ENCODE data around the gene WFS1.

DNA sequence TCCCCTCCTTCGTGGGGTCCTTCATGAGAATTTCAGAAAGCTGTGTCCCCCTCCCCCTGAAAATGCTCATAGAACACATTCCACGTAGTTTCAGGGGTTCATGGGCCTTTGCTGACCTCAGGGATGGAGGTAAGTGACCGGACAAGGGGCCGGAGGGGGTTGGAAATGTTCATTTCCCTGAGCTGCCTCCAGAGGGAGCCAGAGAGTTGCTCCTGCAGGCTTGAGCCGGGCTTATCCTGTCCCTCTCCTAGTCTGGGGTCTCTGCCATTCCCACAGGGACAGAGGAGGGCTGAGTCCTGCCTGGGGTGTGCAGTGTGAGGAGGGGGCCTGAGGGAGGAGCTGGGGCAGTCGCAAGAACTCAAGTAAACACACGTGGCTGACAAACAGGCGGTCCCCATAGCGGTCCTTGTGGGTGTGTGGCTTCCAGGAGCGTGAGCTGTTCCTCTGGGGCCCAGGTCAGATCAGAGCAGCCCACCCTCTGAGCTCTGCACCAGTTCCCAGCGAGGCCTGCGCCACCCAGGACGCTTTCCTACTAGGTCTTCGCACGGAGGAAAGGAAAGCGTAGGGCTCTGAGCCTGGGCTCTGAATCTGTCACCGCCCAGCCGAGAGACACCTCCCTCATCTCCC is 62.5 kb downstream of the WFS1 start:
- TF ChIP-seq CTCF (conservative IDR thresholded peaks at IDR 0.05 in 1 of 2, IDR thresholded peaks at IDR 0.05 in 1 of 2; ENCODE audit: low read depth in 1 of 2, low read length in 2 of 2) (peak; percentile 57 to 88), EZH2 (IDR thresholded peaks at IDR 0.05; ENCODE audit: low read length, missing control alignments) (no peak)

Data from fibroblast of lung (primary cell).